Mesendoderm (in vitro differentiated cells): Measurements from ENCODE around the gene DCAF11.
"Not testable (repeated sequence)": the region's sequence is repeated elsewhere in the genome, so short reads cannot be mapped to it uniquely, and the experiment has no call there.

Source experiments
- DNase-seq: peaks from one replicate; pipeline ENCODE4 v3.0.0; 2013
- H2AK5ac ChIP-seq: 2 replicates; pipeline ENCODE4 v1.6.1; 2013; ENCODE audit warnings: low read length, inconsistent platforms
- H2BK120ac ChIP-seq: 2 replicates; pipeline ENCODE4 v1.6.1; 2013; ENCODE audit warnings: low read depth, mild to moderate bottlenecking, low read length, moderate library complexity, mixed read lengths
- H2BK15ac ChIP-seq: replicated peaks from 2 replicates; pipeline ENCODE4 v1.6.1; 2013; ENCODE audit warnings: low read depth, mild to moderate bottlenecking, moderate library complexity
- H2BK5ac ChIP-seq: 2 replicates; pipeline ENCODE4 v1.6.1; 2013; ENCODE audit warnings: low read length, inconsistent platforms
- H3K18ac ChIP-seq: 2 replicates; pipeline ENCODE4 v1.6.1; 2013; ENCODE audit warnings: mild to moderate bottlenecking, low read length, mixed read lengths
- H3K23ac ChIP-seq: one replicate; pipeline ENCODE4 v1.6.1; 2013; ENCODE audit warnings: low read length
- H3K27ac ChIP-seq: 2 replicates; pipeline ENCODE4 v1.5.1; 2013; ENCODE audit warnings: low read depth, mild to moderate bottlenecking, inconsistent platforms, low read length, moderate library complexity
- H3K27me3 ChIP-seq: 2 replicates; pipeline ENCODE4 v1.6.1; 2013; ENCODE audit warnings: low read length, control low read depth, mild to moderate bottlenecking, inconsistent platforms; ENCODE audit not compliant: insufficient read depth, poor library complexity
- H3K36me3 ChIP-seq: 2 replicates; pipeline ENCODE4 v1.6.1; 2013; ENCODE audit warnings: low read length, inconsistent platforms; ENCODE audit not compliant: control insufficient read depth, insufficient read depth
- H3K4ac ChIP-seq: one replicate; pipeline ENCODE4 v1.6.1; 2013; ENCODE audit warnings: low read depth, mild to moderate bottlenecking, low read length, moderate library complexity
- H3K4me1 ChIP-seq: 2 replicates; pipeline ENCODE4 v1.6.1; 2013; ENCODE audit warnings: low read depth, low read length, inconsistent platforms; ENCODE audit not compliant: control insufficient read depth
- H3K4me2 ChIP-seq: 2 replicates; pipeline ENCODE4 v1.6.1; 2013; ENCODE audit warnings: low read length
- H3K4me3 ChIP-seq: 2 replicates; pipeline ENCODE4 v1.5.1; 2013; ENCODE audit warnings: mild to moderate bottlenecking, low read length
- H3K56ac ChIP-seq: one replicate; pipeline ENCODE4 v1.6.1; 2013; ENCODE audit warnings: low read length
- H3K79me1 ChIP-seq: 2 replicates; pipeline ENCODE4 v1.6.1; 2013; ENCODE audit warnings: low read length, inconsistent platforms
- H3K79me2 ChIP-seq: 2 replicates; pipeline ENCODE4 v1.6.1; 2013; ENCODE audit warnings: mild to moderate bottlenecking, low read length; ENCODE audit not compliant: control insufficient read depth, insufficient read depth
- H3K9ac ChIP-seq: 2 replicates; pipeline ENCODE4 v1.6.1; 2013; ENCODE audit warnings: low read length, inconsistent platforms
- H4K5ac ChIP-seq: one replicate; pipeline ENCODE4 v1.6.1; 2013; ENCODE audit warnings: low read length
- H4K8ac ChIP-seq: one replicate; pipeline ENCODE4 v1.6.1; 2013; ENCODE audit warnings: low read depth, mild to moderate bottlenecking, control low read depth, low read length, moderate library complexity
- WGBS: extraction: QIAGEN DNeasy Blood & Tissue Kit; methylation state at CpG from one replicate; pipeline ENCODE4 v1.1.7; 2013; ENCODE audit warnings: low lambda C conversion rate, missing lambda C conversion rate; ENCODE audit not compliant: insufficient coverage; ENCODE audit errors: extremely low coverage; 5-methylcytosine and 5-hydroxymethylcytosine counted together

Gene DCAF11

DNA sequence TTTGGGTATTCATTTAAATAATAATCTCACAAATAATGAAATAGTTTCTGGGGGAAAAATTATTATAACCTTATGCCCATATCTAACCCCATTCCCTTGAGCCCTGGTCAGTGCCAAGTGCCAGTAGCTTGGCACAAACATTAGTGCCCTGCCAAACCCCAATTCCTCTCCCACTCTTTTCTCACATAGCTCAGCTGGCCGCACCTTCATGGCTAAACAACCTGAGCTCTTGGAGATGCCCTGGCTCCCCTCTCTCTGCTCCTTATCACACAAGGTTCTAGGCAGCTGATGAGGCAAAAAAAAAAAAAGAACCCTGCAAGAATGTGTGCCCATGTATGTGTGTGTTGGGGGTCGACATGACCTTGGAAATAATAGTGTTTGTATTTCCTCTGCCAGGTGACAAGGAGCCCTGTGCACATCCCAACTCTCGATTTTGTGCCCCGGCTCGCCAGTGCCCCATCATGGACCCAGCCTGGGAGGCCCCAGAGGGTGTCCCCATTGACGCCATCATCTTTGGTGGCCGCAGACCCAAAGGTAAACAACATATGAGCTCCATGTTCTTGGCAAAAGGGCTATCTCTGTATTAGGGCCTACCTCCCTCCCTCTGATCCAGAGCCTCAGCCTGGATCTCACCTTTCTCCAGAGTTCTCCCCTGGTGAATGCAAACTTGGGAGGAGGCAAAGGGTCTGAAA lies 12.1 kb upstream of the DCAF11 start:
- H3K4me3 ChIP-seq = no peak overlapping the region
- H3K27ac ChIP-seq = no peak overlapping the region
- no peaks in the 10 kb centered on the region for H3K4me1 ChIP-seq
- no peak overlapping the region for H2BK120ac ChIP-seq
- no peak overlapping the region for H3K4me2 ChIP-seq
- H3K23ac ChIP-seq = no peak overlapping the region
- DNase-seq = no peak
- H3K4ac ChIP-seq = no peak overlapping the region
- no peak overlapping the region for H4K5ac ChIP-seq
- H2BK5ac ChIP-seq = no peak overlapping the region
- no peak overlapping the region for H3K56ac ChIP-seq
- H3K27me3 ChIP-seq = no peaks in the 10 kb centered on the region
- no peaks in the 10 kb centered on the region for H3K79me2 ChIP-seq
- WGBS = no CpG with 5 or more reads among the region's 7 CpGs
- H2AK5ac ChIP-seq = no peak overlapping the region
- peaks cover 2% of the 10 kb centered on the region for H3K79me1 ChIP-seq
- no peak overlapping the region for H2BK15ac ChIP-seq
- no peak overlapping the region for H3K9ac ChIP-seq
- no peak overlapping the region for H3K18ac ChIP-seq
- peaks cover 16% of the 10 kb centered on the region for H3K36me3 ChIP-seq
- no peak overlapping the region for H4K8ac ChIP-seq

- no peak for DNase-seq
- H3K56ac ChIP-seq = no peak overlapping the region
- H3K27me3 ChIP-seq = no peaks in the 10 kb centered on the region
- H3K79me2 ChIP-seq = no peaks in the 10 kb centered on the region
- no peak overlapping the region for H3K4me3 ChIP-seq
- no peaks in the 10 kb centered on the region for H3K4me1 ChIP-seq
- no peak overlapping the region for H3K18ac ChIP-seq
- H3K23ac ChIP-seq = no peak overlapping the region
- no peak overlapping the region for H2AK5ac ChIP-seq
- no peak overlapping the region for H4K8ac ChIP-seq
- WGBS = no CpG with 5 or more reads among the region's 13 CpGs
- H3K9ac ChIP-seq = no peak overlapping the region
- no peak overlapping the region for H4K5ac ChIP-seq
- H3K27ac ChIP-seq = no peak overlapping the region
- no peak overlapping the region for H3K4me2 ChIP-seq
- H3K36me3 ChIP-seq = peaks cover 14% of the 10 kb centered on the region
- no peak overlapping the region for H2BK5ac ChIP-seq
- no peak overlapping the region for H3K4ac ChIP-seq
- H2BK120ac ChIP-seq = no peak overlapping the region
- H3K79me1 ChIP-seq = no peaks in the 10 kb centered on the region
- no peak overlapping the region for H2BK15ac ChIP-seq
Observed at GRCh38 chr14:24103451-24103850, 11.1 kb upstream of the DCAF11 start.

DNA sequence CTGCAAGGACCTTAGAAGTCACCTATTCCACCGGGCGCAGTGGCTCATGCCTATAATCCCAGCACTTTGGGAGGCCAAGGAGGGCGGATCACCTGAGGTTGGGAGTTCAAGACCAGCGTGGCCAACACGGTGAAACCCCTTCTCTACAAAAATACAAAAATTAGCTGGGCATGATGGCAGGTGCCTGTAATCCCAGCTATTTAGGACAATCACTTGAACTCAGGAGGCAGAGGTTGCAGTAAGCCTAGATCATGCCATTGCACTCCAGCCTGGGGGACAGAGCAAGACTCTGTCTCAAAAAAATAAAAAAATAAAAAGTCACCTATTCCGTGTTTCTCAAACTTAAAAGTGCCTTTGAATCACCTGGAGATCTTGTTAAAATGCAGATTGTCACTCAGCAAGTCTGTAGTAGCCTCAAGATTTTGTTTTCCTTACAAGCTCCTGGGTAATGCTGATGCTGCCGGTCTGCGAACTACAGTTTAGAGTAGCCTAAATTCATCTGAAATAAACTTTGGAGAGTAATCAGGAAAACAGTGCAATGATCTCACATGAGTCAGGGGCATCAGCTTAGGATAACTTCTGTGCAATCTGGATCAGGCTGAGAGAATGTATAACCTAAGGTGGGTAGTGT lies 8.9 kb upstream of the DCAF11 start:
- H3K4me3 ChIP-seq, H3K56ac ChIP-seq, H3K36me3 ChIP-seq, H3K79me1 ChIP-seq, H3K18ac ChIP-seq, H2BK120ac ChIP-seq, DNase-seq, H2BK5ac ChIP-seq, H3K27ac ChIP-seq, H3K4ac ChIP-seq, H4K5ac ChIP-seq, H3K9ac ChIP-seq, H3K79me2 ChIP-seq, H3K23ac ChIP-seq, H2BK15ac ChIP-seq, H3K27me3 ChIP-seq, H2AK5ac ChIP-seq, H4K8ac ChIP-seq, H3K4me2 ChIP-seq, H3K4me1 ChIP-seq: not testable (repeated sequence)
- no CpG with 5 or more reads among the region's 8 CpGs for WGBS

DNA sequence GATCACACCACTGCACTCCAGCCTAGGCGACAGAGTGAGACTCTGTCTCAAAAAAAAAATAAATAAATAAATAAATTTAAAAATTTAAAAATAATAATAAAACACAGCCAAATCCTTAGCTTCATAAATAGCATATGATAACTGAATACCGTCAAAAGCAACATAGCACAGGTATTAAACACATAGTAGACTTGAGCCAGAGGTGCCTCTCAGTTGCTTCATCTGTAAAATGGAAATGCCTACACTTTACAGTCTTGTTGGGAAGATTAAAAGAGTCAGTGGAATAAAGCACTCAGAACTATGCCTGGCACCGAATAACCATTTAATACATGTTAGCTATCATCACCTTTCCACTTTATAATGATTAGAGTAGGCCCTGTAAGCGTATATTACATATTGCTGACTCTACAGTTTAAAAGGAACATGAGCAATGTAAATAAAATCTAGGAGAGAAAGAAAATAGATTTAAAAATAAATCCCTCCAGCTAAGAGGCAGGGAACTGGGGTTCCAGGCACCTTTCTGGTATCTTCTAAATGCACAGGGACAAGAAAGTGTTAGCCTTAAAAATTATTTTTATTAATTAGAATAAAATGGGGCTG lies 7.8 kb upstream of the DCAF11 start:
- Histone ChIP-seq H3K4me3 (no peak overlapping the region), H2AK5ac (no peak overlapping the region)
- no CpG with 5 or more reads among the region's 4 CpGs for WGBS

DNA sequence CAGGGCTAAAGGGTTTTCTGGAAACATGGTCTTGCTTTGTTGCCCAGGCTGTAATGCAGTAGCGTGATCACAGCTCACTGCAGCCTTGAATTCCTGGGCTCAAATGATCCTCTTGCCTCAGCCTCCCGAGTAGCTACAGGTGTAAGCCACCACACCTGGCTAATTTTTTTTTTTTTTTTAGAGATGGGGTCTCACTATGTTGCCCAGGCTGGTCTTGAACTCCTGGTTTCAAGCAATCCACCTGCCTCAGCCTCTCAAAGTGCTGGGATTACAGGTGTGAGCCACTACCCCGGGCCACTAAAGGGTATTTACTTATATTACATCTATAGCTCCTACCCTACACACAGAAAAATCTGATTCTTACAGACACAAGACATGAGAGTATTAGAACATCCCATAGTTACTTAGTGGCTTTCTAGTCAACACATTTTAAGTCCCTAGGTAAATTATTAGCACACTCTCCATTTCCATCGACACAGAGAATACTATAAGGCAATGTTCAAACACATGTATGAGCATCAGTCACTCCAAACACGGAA lies 6.2 kb upstream of the DCAF11 start:
- no peaks in the 10 kb centered on the region for H3K79me2 ChIP-seq

More for the DNA sequence above, 7.8 kb upstream of the DCAF11 start:
- no peak for DNase-seq
- no peaks in the 10 kb centered on the region for H3K27me3 ChIP-seq
- no peak overlapping the region for H3K56ac ChIP-seq
- H3K23ac ChIP-seq = no peak overlapping the region
- no peak overlapping the region for H3K18ac ChIP-seq
- H2BK15ac ChIP-seq = no peak overlapping the region
- H3K36me3 ChIP-seq = peaks cover 6% of the 10 kb centered on the region
- no peak overlapping the region for H3K9ac ChIP-seq
- no peak overlapping the region for H3K4me2 ChIP-seq
- no peaks in the 10 kb centered on the region for H3K79me2 ChIP-seq
- no peak overlapping the region for H4K5ac ChIP-seq
- no peaks in the 10 kb centered on the region for H3K79me1 ChIP-seq
- H4K8ac ChIP-seq = no peak overlapping the region
- no peak overlapping the region for H3K27ac ChIP-seq
- no peak overlapping the region for H2BK5ac ChIP-seq
- H3K4me1 ChIP-seq = no peaks in the 10 kb centered on the region
- H3K4ac ChIP-seq = no peak overlapping the region
- H2BK120ac ChIP-seq = no peak overlapping the region

More for the DNA sequence above, 6.2 kb upstream of the DCAF11 start:
- no peaks in the 10 kb centered on the region for H3K27me3 ChIP-seq
- H3K27ac ChIP-seq = no peak overlapping the region
- H3K18ac ChIP-seq = no peak overlapping the region
- no peaks in the 10 kb centered on the region for H3K4me1 ChIP-seq
- H2BK120ac ChIP-seq = no peak overlapping the region
- no peak overlapping the region for H4K5ac ChIP-seq
- H3K23ac ChIP-seq = no peak overlapping the region
- no peak overlapping the region for H3K4me3 ChIP-seq
- no peak overlapping the region for H3K56ac ChIP-seq
- peaks cover 3% of the 10 kb centered on the region for H3K36me3 ChIP-seq
- no peak overlapping the region for H3K4ac ChIP-seq
- no peak overlapping the region for H3K9ac ChIP-seq
- no peak for DNase-seq
- H2BK15ac ChIP-seq = no peak overlapping the region
- WGBS = no CpG with 5 or more reads among the region's 5 CpGs
- no peak overlapping the region for H4K8ac ChIP-seq
- H2BK5ac ChIP-seq = no peak overlapping the region
- no peak overlapping the region for H3K4me2 ChIP-seq
- H3K79me1 ChIP-seq = no peaks in the 10 kb centered on the region
- H2AK5ac ChIP-seq = no peak overlapping the region
